Large intestine (tissue), 3 donors: ENCODE measurements around the gene FOLR3. TPM values are rescaled to one million over a fixed set of nuclear protein-coding genes. Genes with fewer than 3 reads are reported as not detected.
"Not testable (repeated sequence)": the region's sequence is repeated elsewhere in the genome, so short reads cannot be mapped to it uniquely, and the experiment has no call there.

Source experiments
- DNase-seq, 2 donors: peaks; one replicate each; pipeline versions ENCODE4 v3.0.0 to v3.0.0-alpha.2; 2013
- H3K27ac ChIP-seq: one replicate; pipeline ENCODE4 v1.5.1; 2013; ENCODE audit warnings: low read length
- H3K27me3 ChIP-seq: 2 replicates; pipeline ENCODE4 v1.6.1; 2013; ENCODE audit warnings: low read length; ENCODE audit not compliant: control insufficient read depth, insufficient read depth
- H3K36me3 ChIP-seq: 2 replicates; pipeline ENCODE4 v1.6.1; 2013; ENCODE audit warnings: low read length; ENCODE audit not compliant: control insufficient read depth, insufficient read depth
- H3K4me1 ChIP-seq: one replicate; pipeline ENCODE4 v1.6.1; 2013; ENCODE audit warnings: low read length; ENCODE audit not compliant: control insufficient read depth, insufficient read depth
- H3K4me3 ChIP-seq: one replicate; pipeline ENCODE4 v1.5.1; 2013; ENCODE audit warnings: low read length
- H3K9me3 ChIP-seq: one replicate; pipeline ENCODE4 v1.6.1; 2013; ENCODE audit warnings: mild to moderate bottlenecking, low read depth, low read length, moderate library complexity; ENCODE audit not compliant: control insufficient read depth
- WGBS: methylation state at CpG from one replicate; pipeline ENCODE4 v1.1.5; 2013; ENCODE audit warnings: low lambda C conversion rate; ENCODE audit not compliant: insufficient coverage; 5-methylcytosine and 5-hydroxymethylcytosine counted together
- polyA plus RNA-seq: library from polyadenylated mRNA; unstranded; fragments of 120-200 nt; gene quantifications from one replicate; pipeline ENCODE4 v1.2.1, GENCODE V29; 2013

FOLR3 gene
- polyA plus RNA-seq, 1 donor: 0.36 TPM

DNA sequence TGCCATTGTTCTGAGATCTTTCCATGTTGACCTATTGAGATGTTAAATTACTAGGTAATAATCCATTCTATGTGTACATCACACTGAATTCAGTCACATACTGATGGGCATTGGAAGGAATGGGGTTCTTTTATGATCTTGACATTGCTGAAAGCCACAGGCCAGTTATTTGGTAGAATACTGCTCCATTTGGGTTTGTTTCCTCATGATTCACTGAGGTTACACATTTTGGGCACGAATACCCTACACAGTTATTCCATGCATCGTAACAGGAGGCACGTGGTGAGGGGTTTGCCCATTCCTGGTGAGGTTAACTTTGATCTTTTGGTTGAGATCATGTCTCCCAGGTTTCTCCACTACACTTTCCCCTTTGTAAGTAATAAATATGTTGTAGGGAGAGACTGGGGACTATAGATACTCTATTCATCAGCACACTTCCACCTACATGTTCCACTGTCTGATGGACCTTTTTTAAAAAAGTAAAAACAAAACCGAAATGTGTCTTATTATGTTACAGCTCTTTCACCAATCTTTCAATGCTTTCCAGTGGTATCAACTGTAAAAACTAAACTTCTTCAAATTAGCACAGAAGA is 44.4 kb downstream of the FOLR3 start:
- Histone ChIP-seq H3K36me3 (no peaks in the 10 kb centered on the region), H3K4me1 (peaks cover 17% of the 10 kb centered on the region), H3K9me3 (no peaks in the 10 kb centered on the region), H3K27me3 (no peaks in the 10 kb centered on the region), H3K27ac (no peak overlapping the region), H3K4me3 (no peak overlapping the region)
- WGBS: 100% methylated on average over 1 of the region's 4 CpGs
- no peak for DNase-seq

DNA sequence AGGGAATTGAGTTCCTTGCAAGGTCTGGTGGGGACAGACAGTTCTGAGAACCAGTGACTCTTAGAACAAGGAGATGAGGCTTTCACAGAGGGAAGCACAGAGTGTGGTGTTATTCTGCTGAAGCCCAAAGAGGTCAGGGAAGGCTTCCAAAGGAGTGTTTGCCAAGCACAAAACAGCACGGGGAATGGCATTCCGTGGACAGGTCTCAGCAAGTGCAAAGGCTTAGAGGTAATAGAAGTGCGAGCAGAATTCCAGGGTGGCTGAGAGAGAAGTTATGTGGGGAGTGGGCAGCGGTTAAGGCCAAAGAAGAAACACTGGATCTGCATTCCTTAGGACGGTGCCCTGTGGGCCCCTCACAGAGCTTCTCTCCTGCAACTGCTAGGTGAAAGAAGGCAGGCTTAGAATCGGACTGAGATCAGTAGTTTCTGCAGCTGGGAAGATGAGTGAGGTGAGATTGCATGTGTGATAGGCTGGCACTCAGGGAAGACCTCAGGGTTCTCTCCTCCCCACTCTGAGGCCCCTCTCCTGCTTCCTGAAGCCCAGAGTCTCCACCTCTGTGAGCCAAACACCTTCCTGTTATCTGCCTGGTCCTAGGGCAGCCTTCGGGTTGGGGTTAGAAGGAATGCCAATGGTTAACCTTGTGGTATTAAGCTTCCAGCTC is 45.5 kb downstream of the FOLR3 start:
- peaks cover 14% of the 10 kb centered on the region for H3K4me1 ChIP-seq
- not testable (repeated sequence) for H3K27me3 ChIP-seq, H3K9me3 ChIP-seq, H3K4me3 ChIP-seq, H3K36me3 ChIP-seq, DNase-seq
- WGBS: 67% methylated on average over 1 of the region's 7 CpGs
- peak overlapping the region; percentile 20 for H3K27ac ChIP-seq

DNA sequence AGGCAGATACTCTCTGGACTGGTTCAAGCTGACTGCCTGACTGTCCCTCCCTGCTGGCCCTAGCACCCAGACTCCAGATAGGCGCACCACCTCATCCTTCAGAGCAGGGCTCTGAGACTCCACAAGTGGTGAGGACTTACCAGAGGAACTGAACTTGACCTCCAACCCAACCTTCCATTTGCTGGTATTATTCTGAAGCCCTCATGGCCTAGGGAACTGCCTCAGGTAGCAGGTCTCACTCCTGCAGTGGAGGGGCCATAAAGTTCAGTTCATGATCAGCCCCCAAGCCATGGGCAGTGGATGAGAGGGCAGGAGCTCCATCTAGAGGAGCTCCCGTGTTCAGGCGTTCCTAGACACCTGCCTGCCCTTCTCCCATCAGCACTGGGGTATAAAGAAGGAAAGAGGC is 46.0 kb downstream of the FOLR3 start:
- not testable (repeated sequence) for H3K4me3 ChIP-seq, H3K27me3 ChIP-seq, H3K36me3 ChIP-seq, H3K4me1 ChIP-seq, H3K9me3 ChIP-seq
- no CpG with 5 or more reads among the region's 3 CpGs for WGBS
- H3K27ac ChIP-seq: peak overlapping the region; percentile 28
- peak in 1 of 2 donors; percentile 45 for DNase-seq

GRCh38 chr11:72188267-72188666 is 52.7 kb downstream of the FOLR3 start:
- Histone ChIP-seq H3K36me3 (no peaks in the 10 kb centered on the region), H3K9me3 (no peaks in the 10 kb centered on the region), H3K4me3 (no peak overlapping the region), H3K4me1 (peaks cover 10% of the 10 kb centered on the region), H3K27ac (no peak overlapping the region), H3K27me3 (no peaks in the 10 kb centered on the region)
- 100% methylated on average over 1 of the region's 1 CpG for WGBS
- no peak for DNase-seq

Other genes starting within 250 kb of the FOLR3 start
- gene XNDC1N, start 207.1 kb upstream of the FOLR3 start, polyA plus RNA-seq: 5.1 TPM
- gene RNF121, start 206.7 kb upstream of the FOLR3 start, polyA plus RNA-seq: 42.9 TPM
- gene IL18BP, start 136.8 kb upstream of the FOLR3 start, polyA plus RNA-seq: 10.7 TPM
- gene NUMA1, start 55.2 kb upstream of the FOLR3 start, polyA plus RNA-seq: 257 TPM
- gene LRRC51, start 54.9 kb upstream of the FOLR3 start, polyA plus RNA-seq: 10.9 TPM
- gene LAMTOR1, start 32.4 kb upstream of the FOLR3 start, polyA plus RNA-seq: 114 TPM
- not detected for gene TOMT, start 29.8 kb upstream of the FOLR3 start, polyA plus RNA-seq
- gene ANAPC15, start 23.0 kb upstream of the FOLR3 start, polyA plus RNA-seq: 34.5 TPM
- gene FOLR1, start 56.4 kb downstream of the FOLR3 start, polyA plus RNA-seq: 1.9 TPM
- 15.0 TPM for gene FOLR2, start 81.1 kb downstream of the FOLR3 start, polyA plus RNA-seq
- 84.5 TPM for gene INPPL1, start 89.0 kb downstream of the FOLR3 start, polyA plus RNA-seq
- gene PHOX2A, start 108.5 kb downstream of the FOLR3 start, polyA plus RNA-seq: 8.3 TPM